HG03095 (cell line): ENCODE measurements around the gene NES.
"Not testable (repeated sequence)": the region's sequence is repeated elsewhere in the genome, so short reads cannot be mapped to it uniquely, and the experiment has no call there.

Experiments used
- ATAC-seq: cut with Tn5 transposase; IDR thresholded peaks from one replicate; pipeline ENCODE4 v1.9.1; 2021; ENCODE audit warnings: moderate library complexity; ENCODE audit not compliant: unreplicated experiment

The NES gene

DNA sequence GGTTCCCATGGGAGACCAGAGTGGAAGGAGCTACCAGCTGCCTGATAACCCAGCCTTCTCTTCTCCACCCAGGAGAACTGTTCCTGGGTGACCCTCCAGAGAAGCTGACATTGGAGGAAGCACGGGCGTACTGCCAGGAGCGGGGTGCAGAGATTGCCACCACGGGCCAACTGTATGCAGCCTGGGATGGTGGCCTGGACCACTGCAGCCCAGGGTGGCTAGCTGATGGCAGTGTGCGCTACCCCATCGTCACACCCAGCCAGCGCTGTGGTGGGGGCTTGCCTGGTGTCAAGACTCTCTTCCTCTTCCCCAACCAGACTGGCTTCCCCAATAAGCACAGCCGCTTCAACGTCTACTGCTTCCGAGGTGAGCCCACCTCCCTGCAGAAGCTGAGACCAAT, 28.7 kb downstream of the NES start:
- ATAC-seq, result no peak

DNA sequence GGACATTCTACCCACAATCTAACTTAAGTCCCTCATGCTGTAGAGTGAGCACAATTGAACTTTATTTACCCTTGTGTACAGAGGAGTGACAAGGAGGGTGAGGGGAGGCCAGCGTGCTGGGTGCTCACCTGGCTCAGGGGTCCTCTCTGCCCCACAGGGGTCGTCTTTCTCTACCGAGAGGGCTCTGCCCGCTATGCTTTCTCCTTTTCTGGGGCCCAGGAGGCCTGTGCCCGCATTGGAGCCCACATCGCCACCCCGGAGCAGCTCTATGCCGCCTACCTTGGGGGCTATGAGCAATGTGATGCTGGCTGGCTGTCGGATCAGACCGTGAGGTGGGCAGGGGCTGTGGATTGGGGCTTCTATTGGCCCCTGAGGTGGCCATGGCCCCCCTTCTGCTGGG, 29.9 kb downstream of the NES start:
- no peak for ATAC-seq

DNA sequence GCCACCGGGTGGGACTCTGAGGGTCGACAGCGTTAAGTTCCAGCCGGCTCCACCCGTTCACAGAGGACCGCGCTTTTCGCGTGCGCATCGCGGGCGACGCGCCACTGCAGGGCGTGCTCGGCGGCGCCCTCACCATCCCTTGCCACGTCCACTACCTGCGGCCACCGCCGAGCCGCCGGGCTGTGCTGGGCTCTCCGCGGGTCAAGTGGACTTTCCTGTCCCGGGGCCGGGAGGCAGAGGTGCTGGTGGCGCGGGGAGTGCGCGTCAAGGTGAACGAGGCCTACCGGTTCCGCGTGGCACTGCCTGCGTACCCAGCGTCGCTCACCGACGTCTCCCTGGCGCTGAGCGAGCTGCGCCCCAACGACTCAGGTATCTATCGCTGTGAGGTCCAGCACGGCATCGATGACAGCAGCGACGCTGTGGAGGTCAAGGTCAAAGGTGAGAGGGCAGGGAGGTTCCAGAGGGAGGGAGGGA, 30.4 kb downstream of the NES start:
- no peak for ATAC-seq

DNA sequence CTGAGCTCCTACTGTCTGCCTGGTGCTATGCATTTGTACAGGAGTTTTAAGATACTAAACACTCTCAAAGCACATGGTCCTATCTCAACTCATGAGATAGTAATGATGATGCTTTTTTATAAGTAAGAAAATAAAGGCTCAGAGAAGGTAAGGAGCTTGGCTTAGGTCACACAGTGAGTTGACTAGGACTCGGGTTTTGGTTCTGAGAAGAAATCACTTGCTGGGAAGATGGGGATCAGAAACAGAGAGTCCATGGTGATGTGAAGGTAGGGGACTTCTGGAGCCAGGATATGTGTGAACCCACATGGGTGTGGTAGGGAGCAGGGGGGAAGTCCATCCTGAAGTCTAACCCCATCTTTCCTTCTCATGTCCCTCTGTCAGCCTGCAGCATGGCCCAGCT, 31.5 kb downstream of the NES start:
- no peak for ATAC-seq

DNA sequence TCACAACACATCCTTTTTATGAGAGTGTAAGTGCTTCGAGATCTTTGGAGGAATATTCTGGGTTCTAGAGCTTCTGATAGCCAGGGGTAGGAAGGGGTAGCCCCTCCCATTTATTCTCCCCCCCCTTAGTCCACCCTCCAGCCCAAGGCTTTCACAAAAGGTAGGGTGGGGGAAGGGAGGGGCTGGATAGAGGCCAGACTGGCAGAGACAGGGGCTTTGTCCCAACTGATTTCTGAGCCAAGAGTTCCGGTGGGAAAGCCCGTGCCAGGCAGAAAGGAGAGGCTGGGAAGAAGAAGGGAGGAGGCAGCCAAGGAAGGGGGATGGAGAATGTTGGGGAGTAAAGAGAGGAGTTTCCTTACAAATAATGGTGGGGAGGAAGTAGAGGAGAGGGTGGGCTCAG, 32.2 kb downstream of the NES start:
- ATAC-seq, result no peak

- no peak for ATAC-seq
These were observed 32.6 kb downstream of the NES start for GRCh38 chr1:156644640-156645039.

DNA sequence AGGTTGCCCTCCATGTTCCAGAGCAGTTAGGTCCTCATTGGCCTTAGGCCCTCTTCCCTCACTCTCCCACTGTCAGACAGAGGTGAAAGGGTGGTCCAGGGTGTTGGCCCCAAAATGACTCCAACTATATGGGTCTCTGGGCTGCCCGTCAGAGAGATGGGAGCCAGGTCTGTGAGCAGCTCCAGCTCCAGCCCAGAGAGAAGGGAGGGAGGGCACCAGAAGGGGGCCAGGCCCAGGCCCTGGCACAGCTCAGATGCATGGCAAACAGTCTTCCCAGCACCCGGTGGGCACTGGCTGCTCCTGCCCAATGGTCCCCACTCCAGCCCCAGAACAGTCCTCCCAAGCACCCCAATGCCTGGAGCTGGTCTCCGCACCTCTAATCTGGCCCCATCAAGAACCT, 33.1 kb downstream of the NES start:
- no peak for ATAC-seq

DNA sequence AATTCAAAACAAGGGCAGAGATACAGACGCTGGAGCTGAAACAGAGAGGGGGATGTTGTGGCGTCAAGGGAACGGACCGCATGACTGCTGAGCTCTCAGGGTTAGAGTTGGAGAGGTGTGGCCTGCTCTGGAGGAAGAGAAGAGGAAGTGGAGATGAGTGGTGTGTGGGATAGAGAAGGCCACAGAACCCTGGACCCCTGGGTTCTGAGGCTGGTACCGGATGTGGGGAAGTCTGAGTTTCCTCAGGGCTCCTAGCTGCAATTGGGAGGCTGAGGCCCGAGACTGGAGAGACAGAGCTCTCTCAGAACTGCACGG, 33.5 kb downstream of the NES start:
- ATAC-seq, result no peak

DNA sequence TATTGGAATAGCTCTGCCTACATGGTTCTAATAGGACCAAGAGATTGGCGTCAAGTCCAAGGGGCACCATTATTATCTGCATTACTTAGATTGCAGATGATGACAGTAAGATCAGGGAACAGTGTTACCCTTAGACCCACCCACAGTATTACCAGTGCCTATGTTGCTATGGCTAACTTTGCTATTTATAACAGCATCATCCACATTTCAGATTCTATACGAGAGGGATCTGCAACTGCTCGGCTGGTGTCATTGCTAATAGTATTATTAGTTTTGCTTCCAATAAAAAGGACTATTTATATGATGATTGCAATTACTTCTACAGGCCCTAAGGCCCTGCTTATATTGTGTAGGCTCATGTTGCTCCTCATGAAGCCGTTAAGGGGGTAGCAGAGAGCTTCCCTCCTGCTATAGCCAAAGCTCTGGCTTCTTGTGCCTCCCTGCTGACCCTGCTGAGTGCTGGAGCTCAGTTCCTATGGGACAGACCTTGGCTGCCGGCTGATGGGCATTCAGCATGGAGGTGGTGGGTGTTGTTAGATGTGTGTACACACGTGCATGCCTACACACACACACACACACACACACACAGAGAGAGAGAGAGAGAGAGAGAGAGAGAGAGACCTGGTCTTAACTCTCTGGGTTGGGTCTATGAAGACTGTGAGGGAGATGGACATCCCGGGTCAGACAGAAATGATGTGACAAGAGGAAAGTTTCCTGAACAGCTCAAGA, 34.0 kb downstream of the NES start:
- ATAC-seq, result no peak

GRCh38 chr1:156642265-156643048, 34.8 kb downstream of the NES start:
- ATAC-seq, result no peak

DNA sequence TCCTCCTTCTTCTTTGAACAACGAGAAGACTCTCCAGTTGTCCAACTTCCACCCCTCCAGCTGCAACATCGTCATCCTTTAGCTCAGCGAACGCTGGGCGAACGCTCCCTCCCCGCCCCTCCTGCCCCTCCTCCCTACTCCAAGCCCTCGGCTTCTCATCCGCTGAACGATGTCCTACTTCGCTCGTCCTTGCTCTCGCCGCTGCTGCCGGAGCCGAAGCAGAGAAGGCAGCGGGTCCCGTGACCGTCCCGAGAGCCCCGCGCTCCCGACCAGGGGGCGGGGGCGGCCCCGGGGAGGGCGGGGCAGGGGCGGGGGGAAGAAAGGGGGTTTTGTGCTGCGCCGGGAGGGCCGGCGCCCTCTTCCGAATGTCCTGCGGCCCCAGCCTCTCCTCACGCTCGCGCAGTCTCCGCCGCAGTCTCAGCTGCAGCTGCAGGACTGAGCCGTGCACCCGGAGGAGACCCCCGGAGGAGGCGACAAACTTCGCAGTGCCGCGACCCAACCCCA, 35.4 kb downstream of the NES start, which contains the start of gene BCAN:
TSS of gene BCAN (plus strand) at position 357 of the 504 bp plus-strand sequence. CDS start 3,938 bp downstream, outside the sequence.
- ATAC-seq, result no peak

DNA sequence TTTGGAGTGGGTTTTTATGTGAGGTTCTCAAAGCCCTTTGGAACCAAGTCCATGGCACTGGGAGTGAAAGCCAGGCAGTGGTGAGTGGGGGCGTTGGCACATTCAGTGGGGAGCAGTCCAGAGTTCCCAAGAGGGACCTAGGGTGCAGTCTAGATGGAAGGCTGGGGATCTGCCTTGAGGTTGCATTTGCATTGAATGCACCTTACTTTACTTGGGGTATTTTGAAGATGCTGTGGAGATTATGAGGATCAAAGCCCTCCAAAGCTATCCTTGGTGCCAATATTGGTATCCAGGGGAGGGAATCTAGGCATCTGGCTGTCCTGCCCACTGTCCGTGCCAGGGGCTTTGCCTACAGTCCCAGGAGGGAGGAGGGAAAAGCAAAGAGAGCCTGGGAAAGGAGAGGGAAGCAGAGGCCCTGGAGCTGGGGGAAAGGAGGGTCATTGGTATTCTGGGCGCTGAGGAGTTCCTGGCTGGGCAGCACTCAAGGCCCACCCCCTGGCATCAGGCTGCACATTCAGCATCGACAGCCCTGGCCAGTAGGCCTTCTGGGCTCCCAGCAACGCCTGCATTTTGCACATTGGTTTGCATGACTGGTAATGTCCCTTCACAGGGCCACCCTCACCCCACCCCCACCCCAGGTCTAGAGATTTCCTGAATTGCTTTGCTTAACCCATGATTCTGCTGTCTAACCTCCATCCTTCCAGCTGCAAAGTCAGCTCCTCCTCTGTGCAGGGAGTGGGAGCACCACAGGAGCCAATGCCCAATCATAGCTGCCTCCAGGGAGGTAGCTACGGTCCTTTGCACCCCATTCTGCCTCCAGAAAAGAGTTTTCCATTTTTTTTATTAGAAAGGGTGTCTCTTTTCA, 36.1 kb downstream of the NES start:
- ATAC-seq, result no peak

DNA sequence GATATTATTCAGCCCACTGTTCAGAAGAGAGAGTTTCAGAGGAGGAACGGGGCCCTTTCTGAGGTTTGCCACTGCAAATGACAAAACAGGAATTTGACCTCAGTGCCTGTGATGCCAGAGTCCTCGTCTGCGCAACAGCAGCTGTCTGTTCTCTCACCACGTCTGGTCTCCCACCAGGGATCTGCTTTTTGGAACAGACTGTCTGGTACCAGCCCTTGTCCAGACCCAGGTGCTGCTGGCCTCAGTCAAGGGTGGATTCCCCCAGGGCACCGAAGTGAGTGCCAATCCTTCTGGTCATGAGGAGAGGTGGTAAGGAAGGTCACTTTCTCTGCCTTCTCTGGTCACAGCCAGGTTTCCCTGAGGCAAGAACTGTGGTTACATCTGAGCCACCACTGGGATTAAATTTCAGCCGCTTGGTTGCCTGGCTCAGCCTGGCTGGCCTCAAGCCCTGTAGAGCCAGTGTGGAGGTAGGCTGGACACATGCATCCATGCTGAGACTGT, 37.6 kb downstream of the NES start:
- ATAC-seq, result no peak

GRCh38 chr1:156638189-156638985, 38.8 kb downstream of the NES start:
- no peak for ATAC-seq

GRCh38 chr1:156632355-156632754, 44.9 kb downstream of the NES start:
- no peak for ATAC-seq

DNA sequence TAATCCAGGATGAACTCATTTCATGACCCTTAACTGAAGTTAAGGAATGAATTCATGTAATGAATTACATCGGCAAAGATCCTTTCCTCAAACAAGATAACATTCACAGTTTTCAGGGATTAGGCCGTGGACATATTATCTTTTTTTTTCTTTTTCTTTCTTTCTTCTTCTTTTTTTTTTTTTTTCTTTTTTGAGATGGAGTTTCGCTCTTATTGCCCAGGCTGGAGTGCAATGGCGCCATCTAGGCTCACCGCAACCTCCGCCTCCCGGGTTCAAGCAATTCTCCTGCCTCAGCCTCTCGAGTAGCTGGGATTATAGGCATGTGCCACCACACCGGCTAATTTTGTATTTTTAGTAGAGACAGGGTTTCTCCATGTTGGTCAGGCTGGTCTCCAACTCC, 46.1 kb downstream of the NES start:
- not testable (repeated sequence) for ATAC-seq

GRCh38 chr1:156629823-156630449, 47.3 kb downstream of the NES start:
- no peak for ATAC-seq

DNA sequence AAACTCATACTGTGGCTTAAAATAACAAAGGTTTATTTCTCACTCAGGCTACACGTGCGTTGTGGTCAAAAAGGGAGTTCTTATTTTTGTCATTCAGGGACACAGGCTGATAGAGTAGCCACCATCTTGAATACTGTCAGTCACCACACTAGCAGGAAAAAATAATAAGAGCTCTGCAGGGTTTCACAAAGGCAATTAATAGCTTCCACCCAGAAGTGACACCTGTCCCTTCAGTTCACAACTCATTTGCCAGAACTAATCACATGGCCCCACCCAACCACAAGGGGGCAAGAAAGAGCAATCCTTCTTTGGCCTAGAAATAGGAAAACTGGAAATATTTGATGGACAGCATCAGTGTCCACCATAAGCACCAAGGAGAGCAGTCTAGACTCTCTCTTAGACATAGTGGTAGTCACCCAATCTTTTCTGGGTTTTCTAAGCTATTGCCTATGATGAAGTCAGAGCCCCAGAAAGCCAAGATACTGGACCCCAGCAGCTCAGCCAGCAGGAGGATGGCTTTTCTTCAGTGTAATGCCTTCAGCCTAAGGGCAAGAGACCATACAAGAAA, 49.8 kb downstream of the NES start:
- ATAC-seq, result no peak

DNA sequence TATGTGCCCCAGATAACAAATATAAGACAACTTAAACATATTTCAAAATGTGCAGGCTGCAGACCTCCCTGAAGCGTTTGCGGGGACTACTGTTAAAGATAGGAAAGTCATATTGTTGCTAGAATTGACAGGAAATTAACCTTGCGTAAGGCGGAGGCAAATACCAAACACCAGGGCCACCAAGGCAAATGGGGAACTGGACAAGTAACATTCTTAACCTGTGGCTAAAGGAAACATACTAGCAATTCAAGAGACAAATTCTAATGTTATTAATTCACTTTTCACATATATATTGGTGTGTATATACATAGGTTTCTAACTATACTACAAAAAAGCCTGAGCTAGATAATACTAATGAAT, 51.1 kb downstream of the NES start:
- ATAC-seq, result no peak
